Left renal cortex interstitium (tissue), 4 donors: ENCODE data around the gene TCP1. TPM values are rescaled to one million over a fixed set of nuclear protein-coding genes. Genes with fewer than 3 reads are reported as not detected.
"Not testable (repeated sequence)": the region's sequence is repeated elsewhere in the genome, so short reads cannot be mapped to it uniquely, and the experiment has no call there.

Experiments
- DNase-seq, 4 donors: peaks; one replicate each; pipeline ENCODE4 v3.0.0-alpha.2; 2013; ENCODE audit warnings: low read depth in 4 of 4, low spot score in 2 of 4, missing footprints in 1 of 4
- polyA plus RNA-seq, 4 donors: library from polyadenylated mRNA; unstranded; fragments of 120-200 nt; gene quantifications; one replicate each; pipeline ENCODE4 v1.2.1, GENCODE V29; 2013; ENCODE audit not compliant: insufficient read length in 4 of 4

The TCP1 gene
- polyA plus RNA-seq, 4 donors: 231 to 294 (median 252) TPM

DNA sequence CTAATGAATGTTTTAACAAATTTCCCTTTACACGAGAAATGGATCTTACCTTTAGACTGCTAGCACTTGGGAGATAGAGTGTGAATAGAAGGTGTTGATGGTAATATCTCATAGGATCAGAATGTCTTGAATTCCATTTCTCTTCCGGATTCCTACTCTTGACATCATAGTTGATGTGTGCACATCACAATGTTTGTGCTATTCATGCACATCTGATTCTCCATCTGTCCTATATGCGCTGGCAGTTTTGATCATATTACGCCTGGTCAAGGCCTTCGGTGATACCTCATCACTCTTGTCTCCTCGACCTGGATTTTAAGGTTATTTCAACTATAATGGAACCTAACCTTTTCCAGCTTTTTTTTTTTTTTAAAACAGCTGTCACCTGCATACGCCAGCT lies 44.3 kb downstream of the TCP1 start:
- DNase-seq: no peak

DNA sequence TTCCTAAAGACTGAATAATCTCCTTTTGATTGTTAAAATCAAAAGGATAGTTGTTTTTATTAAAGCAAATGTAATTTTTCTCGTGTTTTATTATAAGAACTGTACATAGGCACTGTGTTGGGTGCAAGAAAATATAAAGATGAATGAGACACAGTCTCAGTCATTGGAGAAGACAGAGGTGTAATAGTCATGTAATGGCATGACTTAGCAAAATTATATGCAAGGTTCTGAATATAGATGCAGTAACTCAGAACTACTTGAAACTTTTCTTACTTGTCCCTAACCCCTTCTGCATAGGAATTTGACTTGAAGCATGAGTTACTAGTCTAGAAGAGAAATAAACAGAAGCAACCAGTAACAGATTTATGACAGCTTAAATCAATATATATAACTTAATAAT lies 47.2 kb downstream of the TCP1 start:
- no peak for DNase-seq

DNA sequence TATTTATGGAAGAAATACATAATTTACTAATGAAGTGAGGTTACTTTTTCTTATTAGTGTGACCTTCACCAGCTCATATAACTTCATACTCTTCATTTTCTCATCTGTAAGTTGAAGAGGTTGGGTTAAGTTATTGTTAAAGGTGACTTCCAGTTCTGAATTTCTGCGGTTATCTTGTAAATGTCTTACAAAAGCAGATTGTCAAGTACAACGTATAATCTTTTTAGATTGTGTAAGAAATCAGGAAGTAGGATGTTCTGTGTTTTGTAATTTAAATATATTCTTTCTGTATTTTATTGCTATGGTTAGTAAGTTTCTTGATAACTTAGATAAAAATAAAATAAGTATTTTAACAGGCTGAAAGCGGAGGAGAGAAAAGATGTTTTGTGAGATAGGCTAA lies 50.1 kb downstream of the TCP1 start:
- DNase-seq: no peak

DNA sequence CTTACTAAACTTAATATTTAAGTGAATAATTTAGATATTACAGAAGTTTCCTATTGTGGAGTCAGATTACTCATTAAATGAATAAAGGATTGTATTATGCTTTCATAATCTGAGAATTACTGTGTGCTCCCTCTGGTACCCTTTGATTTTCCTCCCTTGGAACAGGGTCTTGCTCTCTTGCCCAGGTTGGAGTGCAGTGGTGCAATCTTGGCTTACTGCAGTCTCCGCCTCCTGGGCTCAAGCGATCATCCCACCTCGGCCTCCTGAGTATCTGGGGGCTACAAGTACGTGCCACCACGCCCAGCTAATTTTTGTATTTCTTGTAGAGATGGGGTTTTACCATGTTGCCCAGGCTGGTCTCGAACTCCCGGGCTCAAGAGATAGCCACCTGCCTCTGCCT lies 52.5 kb downstream of the TCP1 start:
- DNase-seq: no peak

DNA sequence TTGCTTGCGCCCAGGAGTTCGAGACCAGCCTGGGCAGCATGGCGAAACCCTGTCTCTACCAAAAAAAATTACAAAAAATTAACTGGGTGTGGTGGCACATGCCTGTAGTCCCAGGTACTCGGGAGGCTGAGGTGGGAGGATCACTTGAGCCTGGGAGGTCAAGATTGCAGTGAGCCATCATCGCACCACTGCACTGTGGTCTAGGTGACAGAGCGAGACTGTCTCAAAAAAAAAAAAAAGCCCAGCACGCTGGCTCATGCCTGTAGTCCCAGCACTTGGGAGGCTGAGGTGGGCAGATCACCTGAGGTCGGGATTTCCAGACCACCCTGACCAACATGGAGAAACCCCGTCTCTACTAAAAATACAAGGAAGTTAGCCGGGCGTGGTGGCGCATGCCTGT lies 56.0 kb downstream of the TCP1 start:
- not testable (repeated sequence) for DNase-seq

DNA sequence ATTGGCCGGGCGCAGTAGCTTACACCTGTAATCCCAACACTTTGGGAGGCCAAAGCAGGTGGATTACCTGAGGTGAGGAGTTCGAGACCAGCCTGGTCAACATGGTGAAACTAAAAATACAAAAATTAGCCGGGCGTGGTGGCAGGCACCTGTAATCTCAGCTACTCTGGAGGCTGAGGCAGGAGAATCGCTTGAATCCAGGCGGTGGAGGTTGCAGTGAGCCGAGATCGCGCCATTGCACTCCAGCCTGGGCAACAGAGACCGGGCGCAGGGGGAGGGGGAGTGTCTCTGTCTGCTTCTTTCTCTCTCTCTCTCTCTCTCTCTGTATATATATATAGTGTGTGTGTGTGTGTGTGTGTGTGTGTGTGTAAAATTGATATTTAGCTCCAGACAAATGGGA lies 56.9 kb downstream of the TCP1 start:
- not testable (repeated sequence) for DNase-seq

DNA sequence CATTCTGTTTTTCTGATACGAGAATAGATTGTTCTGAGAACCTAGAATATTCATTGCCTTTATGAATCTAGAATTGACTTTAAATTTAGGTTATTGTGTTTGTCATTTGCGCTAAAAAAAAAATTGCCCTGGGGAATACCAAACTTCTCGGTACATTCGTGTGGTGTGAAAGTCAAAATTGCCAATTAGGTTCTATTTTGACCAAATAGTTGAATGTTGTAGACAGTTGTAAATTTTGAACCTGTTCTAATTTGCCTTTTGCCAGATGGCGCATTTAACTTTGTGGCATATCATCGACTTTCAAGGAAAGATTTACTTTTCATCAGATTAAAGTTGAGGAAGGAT lies 59.1 kb downstream of the TCP1 start:
- no peak for DNase-seq

DNA sequence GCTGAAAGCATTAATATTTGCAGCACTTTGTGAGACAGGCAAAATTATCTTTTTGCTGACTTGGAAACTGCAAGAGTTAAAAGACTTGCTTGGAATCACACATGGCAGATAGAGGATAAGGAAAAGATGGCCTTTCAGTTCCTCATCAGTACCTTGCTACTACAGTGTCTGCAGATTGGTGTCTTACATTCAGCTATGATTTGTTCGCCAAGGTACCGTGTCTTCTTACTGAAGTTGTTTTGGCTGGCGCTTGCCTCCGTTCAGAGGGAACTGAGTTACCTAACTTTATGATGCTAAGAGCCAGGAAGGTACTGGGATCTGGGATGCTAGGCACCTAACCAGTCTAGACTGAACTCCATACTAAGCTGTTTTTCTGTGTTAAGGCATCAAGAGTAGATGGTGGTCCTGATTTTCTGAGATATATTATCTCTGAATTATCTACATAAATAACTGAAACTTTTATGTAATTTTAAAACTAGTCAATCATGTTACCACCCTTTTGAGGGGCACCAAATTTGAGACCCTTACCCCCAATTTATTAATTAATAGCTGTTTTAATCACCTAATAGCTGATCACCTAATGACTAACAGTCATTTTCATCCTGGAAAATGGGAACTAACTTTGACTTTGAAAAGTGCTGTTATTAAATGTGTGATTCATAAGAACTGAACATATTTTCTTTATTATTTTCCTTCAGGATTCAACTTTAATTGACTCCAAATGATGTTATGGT lies 59.6 kb downstream of the TCP1 start:
- peak in 1 of 4 donors; percentile 5 for DNase-seq

DNA sequence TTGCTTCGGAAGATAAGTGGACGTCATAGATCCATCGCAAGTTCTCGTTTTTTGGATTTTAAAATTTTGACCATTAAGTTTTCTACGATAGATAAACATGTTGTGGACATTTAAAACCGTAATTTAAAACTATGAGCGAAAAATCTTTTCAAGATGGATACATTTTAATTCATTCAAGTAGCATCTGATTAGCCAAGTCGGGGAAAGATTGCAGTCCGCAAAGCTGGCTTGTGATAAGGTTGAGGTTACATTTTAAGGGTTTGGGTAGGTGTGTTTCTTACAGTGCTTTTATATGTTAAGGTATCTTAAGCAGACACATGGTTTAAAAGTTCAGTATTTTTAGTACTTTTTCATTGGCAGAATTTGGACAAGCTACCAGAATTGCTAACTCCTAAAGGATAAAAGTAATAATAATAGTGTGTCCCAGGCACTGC lies 60.9 kb downstream of the TCP1 start:
- DNase-seq: peak in 1 of 4 donors; percentile 14

Other genes with a start within 250 kb of the TCP1 start
- 100 to 1,000 TPM; 108 to 121 (median 113) TPM for gene SOD2, start 96.4 kb downstream of the TCP1 start, polyA plus RNA-seq
- 100 to 1,000 TPM; 119 to 140 (median 129) TPM for gene WTAP, start 62.1 kb downstream of the TCP1 start, polyA plus RNA-seq
- 10 to 100 TPM; 43.4 to 53.3 (median 48.7) TPM for gene ACAT2, start 27.6 kb downstream of the TCP1 start, polyA plus RNA-seq
- gene MRPL18, start 865 bp upstream of the TCP1 start, polyA plus RNA-seq: 10 to 100 TPM; 62.3 to 74.6 (median 64.6) TPM
- under 1 TPM in 2 of 4 donors, not detected in 2; 0.24 to 0.99 TPM for gene PNLDC1, start 10.7 kb upstream of the TCP1 start, polyA plus RNA-seq
- under 1 TPM in 3 of 4 donors, not detected in 1; 0.03 to 0.06 (median 0.04) TPM for gene MAS1, start 101.4 kb upstream of the TCP1 start, polyA plus RNA-seq
- 10 to 100 TPM; 50.5 to 67.8 (median 58.4) TPM for gene IGF2R, start 179.5 kb upstream of the TCP1 start, polyA plus RNA-seq